Chondrocyte (in vitro differentiated cells): ENCODE results near the gene MDN1. TPM values are rescaled to one million over a fixed set of nuclear protein-coding genes. Genes with fewer than 3 reads are reported as not detected.

Experiments
- DNase-seq: peaks from one replicate; pipeline ENCODE4 v3.0.0; 2021; ENCODE audit warnings: mixed read lengths, low spot score
- H3K27ac Mint-ChIP-seq: one replicate; pipeline ENCODE4 v1.8.0; 2021; ENCODE audit warnings: mild to moderate bottlenecking, moderate library complexity, mixed read lengths; ENCODE audit not compliant: unreplicated experiment
- H3K27me3 Mint-ChIP-seq: 2 replicates; pipeline ENCODE4 v1.8.0; 2021; ENCODE audit warnings: low read depth, mixed read lengths
- H3K36me3 Mint-ChIP-seq: 2 replicates; pipeline ENCODE4 v1.8.0; 2021; ENCODE audit warnings: low read depth, mixed read lengths
- H3K4me1 Mint-ChIP-seq: 2 replicates; pipeline ENCODE4 v1.8.0; 2021; ENCODE audit warnings: low read depth, mild to moderate bottlenecking, mixed read lengths
- H3K4me3 Mint-ChIP-seq: one replicate; pipeline ENCODE4 v1.8.0; 2021; ENCODE audit warnings: mild to moderate bottlenecking, moderate library complexity, mixed read lengths; ENCODE audit not compliant: unreplicated experiment
- H3K9me3 Mint-ChIP-seq: 2 replicates; pipeline ENCODE4 v1.8.0; 2021; ENCODE audit warnings: low read depth, mixed read lengths
- CTCF ChIP-seq: fragments of 200-600 bp; sonication (generic); IDR thresholded peaks from 2 replicates; pipeline ENCODE4 v1.5.0; 2021; ENCODE audit warnings: antibody characterized with exemption, mild to moderate bottlenecking, moderate library complexity
- total RNA-seq: library from RNA; stranded (reverse); gene quantifications from 3 replicates; pipeline ENCODE4 v1.2.1, GENCODE V29; 2021

Gene MDN1
- total RNA-seq, 1 donor from 2014 or later, result 35.8 TPM

- H3K27ac Mint-ChIP-seq, result no peak overlapping the region
- H3K4me3 Mint-ChIP-seq, result no peak overlapping the region
- peaks cover 41% of the 10 kb centered on the region for H3K36me3 Mint-ChIP-seq
- no peak for TF ChIP-seq CTCF
- no peaks in the 10 kb centered on the region for H3K4me1 Mint-ChIP-seq
- no peaks in the 10 kb centered on the region for H3K27me3 Mint-ChIP-seq
- no peaks in the 10 kb centered on the region for H3K9me3 Mint-ChIP-seq
- no peak for DNase-seq
Observed at GRCh38 chr6:89711801-89712200, 107.8 kb downstream of the MDN1 start.

GRCh38 chr6:89708316-89708715 lies 111.3 kb downstream of the MDN1 start:
- Mint-ChIP-seq H3K27me3 (no peaks in the 10 kb centered on the region), H3K4me3 (no peak overlapping the region), H3K27ac (no peak overlapping the region), H3K4me1 (no peaks in the 10 kb centered on the region), H3K36me3 (peaks cover 28% of the 10 kb centered on the region), H3K9me3 (no peaks in the 10 kb centered on the region)
- DNase-seq, result no peak
- TF ChIP-seq CTCF, result no peak

- DNase-seq, result no peak
- H3K36me3 Mint-ChIP-seq, result peaks cover 26% of the 10 kb centered on the region
Observed at GRCh38 chr6:89707766-89708165, 111.8 kb downstream of the MDN1 start.

GRCh38 chr6:89706121-89706520 lies 113.5 kb downstream of the MDN1 start:
- Mint-ChIP-seq H3K36me3 (peaks cover 26% of the 10 kb centered on the region), H3K4me1 (no peaks in the 10 kb centered on the region), H3K4me3 (no peak overlapping the region), H3K9me3 (no peaks in the 10 kb centered on the region), H3K27me3 (no peaks in the 10 kb centered on the region), H3K27ac (no peak overlapping the region)
- no peak for TF ChIP-seq CTCF
- DNase-seq, result no peak

More at GRCh38 chr6:89707766-89708165, 111.8 kb downstream of the MDN1 start:
- Mint-ChIP-seq H3K4me3 (no peak overlapping the region), H3K9me3 (no peaks in the 10 kb centered on the region), H3K27me3 (no peaks in the 10 kb centered on the region), H3K27ac (no peak overlapping the region), H3K4me1 (no peaks in the 10 kb centered on the region)
- no peak for TF ChIP-seq CTCF

GRCh38 chr6:89703292-89703691 lies 116.3 kb downstream of the MDN1 start:
- Mint-ChIP-seq H3K4me1 (no peaks in the 10 kb centered on the region), H3K27ac (no peak overlapping the region), H3K4me3 (no peak overlapping the region), H3K27me3 (no peaks in the 10 kb centered on the region), H3K36me3 (peaks cover 23% of the 10 kb centered on the region), H3K9me3 (no peaks in the 10 kb centered on the region)
- no peak for DNase-seq
- TF ChIP-seq CTCF, result no peak
